HG03575 (cell line): ENCODE measurements around the gene DIS3L2.

Experiments
- ATAC-seq: cut with Tn5 transposase; IDR thresholded peaks from one replicate; pipeline ENCODE4 v1.9.1; 2021; ENCODE audit not compliant: unreplicated experiment, insufficient number of reproducible peaks, low FRiP score; ENCODE audit errors: extremely low read depth

DIS3L2 gene

DNA sequence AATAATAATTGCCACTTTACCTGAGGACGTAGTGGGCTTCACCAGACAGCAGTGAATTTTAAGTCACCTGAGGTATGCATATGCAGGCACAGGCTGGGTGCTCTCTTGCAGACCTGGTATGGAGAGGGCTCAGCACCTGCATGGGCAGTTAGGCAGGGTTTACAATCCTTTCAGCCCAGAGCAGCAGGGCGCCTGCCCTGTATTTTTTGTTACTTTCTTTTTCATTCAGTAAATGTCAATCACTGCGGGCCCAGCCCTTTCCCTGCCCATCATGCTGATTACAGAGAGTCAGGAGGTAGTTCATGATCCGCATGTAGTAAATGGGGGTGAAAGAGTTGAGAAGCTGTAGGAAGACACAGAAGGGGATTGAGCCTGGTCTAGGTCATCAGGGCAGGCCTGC lies 270.0 kb downstream of the DIS3L2 start:
- ATAC-seq = no peak

DNA sequence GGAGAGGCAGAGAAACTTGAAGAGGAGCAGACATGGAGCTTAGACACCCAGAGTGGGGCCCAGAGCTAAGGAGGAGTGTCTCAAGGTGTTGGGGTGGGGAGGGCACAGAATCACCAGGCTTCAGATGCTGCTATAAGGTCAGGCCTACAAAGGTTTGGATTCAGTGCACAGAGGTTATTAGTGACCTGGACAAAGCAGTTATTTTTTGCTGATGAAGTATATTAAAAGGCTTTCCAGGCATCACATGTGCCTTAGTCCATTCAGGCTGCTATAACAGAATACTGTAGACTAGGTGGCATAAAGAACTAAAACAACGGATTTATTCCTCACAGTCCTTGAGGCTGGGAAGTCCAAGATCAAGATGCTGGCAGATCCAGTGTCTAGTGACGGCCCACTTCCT lies 271.4 kb downstream of the DIS3L2 start:
- no peak for ATAC-seq

GRCh38 chr2:232234922-232235615 lies 273.6 kb downstream of the DIS3L2 start:
- no peak for ATAC-seq

GRCh38 chr2:232235716-232236115 lies 274.2 kb downstream of the DIS3L2 start:
- ATAC-seq = no peak

- peak; percentile 60 for ATAC-seq
Measured at GRCh38 chr2:232236200-232236599, 274.7 kb downstream of the DIS3L2 start.

DNA sequence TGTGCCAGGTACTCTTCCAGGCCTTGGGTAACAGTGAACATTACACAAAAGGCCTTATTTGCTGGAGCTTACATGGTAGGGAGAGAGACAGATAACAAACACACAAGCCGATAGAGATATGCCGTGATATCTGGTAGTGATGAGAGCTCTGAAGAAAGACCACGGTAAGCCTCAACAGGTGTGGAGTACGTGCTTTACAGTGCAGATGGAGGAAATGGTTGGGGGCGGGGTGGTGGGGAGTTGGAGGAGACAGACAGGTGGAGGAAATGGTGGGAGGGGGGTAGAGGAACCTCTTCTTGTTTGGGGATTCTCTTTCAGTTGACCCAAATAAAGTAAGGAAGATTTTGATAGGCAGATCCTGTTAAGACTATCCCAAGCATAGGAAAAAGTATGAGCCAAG lies 276.0 kb downstream of the DIS3L2 start:
- no peak for ATAC-seq

DNA sequence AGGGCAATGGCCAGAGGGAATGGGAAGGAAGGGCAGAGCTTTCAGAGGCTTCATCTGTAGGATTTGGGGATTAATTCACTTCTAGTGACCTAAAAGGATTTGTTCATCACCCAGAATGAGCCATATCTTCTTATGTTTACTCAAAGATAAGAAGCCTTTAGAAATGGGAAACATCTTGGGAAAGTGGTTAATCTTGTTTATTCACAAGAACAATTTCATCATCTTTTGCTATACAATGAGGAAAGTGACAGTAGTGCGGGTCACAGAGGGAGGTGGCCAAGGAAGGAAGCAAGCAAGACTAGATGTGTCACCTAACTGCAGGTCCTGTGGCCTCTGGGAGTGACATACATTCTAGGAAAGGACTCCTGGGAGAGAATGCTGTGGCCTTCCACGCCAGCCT lies 276.6 kb downstream of the DIS3L2 start:
- ATAC-seq = no peak

DNA sequence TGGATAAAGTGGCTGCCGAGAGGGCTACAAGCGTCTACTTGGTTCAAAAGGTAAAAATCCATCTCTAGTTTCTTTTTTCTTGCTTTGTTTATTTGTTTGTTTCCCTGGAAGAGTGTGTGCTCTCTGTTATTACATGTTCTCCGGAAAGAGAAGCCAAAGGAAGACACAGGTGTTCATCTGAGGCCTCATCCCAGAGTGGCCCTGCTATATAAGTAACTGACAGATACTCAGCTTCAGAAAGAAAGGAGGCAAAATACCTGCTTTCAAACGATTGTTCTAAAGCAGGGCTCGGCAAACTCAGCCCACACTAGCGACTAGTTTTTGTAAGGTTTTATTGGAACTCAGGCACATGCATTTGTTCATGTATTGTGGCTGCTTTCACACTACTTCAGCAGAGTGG lies 277.1 kb downstream of the DIS3L2 start:
- no peak for ATAC-seq

GRCh38 chr2:232239951-232240681 lies 278.6 kb downstream of the DIS3L2 start:
- no peak for ATAC-seq

GRCh38 chr2:232240906-232241305 lies 279.4 kb downstream of the DIS3L2 start:
- no peak for ATAC-seq

- no peak for ATAC-seq
Measured at GRCh38 chr2:232242316-232242715, 280.8 kb downstream of the DIS3L2 start.

DNA sequence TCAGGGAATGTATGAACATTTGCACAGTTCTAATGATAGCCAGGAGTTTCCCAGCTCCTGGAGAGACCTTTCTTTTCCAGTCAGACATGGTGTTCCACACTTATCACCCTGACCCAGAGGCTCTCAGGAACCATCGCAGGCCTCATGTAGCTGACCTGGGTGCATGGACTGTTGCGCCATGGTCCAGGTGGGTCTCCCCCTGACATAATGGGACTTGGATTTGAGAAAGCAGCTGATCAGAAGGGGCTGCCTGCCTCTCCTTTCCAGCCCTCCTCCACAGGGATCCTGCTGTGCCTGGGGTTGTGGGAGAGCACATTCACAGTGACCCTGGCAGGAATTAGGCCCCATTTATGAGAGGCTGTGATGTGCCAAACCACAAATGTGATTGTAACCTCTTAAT lies 283.6 kb downstream of the DIS3L2 start:
- no peak for ATAC-seq

- no peak for ATAC-seq
Measured at GRCh38 chr2:232246245-232246644, 284.7 kb downstream of the DIS3L2 start.

DNA sequence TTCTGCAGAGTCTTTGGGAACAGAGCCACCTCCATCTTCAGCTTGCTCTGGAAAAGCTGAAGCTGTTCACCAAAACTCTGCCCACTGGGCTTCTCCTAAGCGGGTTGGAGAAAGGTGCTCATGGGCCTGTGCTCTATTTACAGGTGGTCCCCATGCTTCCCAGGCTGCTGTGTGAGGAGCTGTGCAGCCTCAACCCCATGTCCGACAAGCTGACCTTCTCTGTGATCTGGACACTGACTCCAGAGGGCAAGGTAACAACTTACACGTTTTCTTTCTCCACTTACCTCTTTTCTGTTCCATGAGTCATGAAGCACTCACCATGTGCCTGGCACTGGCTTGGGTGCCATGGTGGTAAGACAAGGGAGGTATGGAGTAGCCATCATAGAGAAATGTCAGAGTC lies 287.6 kb downstream of the DIS3L2 start:
- no peak for ATAC-seq

DNA sequence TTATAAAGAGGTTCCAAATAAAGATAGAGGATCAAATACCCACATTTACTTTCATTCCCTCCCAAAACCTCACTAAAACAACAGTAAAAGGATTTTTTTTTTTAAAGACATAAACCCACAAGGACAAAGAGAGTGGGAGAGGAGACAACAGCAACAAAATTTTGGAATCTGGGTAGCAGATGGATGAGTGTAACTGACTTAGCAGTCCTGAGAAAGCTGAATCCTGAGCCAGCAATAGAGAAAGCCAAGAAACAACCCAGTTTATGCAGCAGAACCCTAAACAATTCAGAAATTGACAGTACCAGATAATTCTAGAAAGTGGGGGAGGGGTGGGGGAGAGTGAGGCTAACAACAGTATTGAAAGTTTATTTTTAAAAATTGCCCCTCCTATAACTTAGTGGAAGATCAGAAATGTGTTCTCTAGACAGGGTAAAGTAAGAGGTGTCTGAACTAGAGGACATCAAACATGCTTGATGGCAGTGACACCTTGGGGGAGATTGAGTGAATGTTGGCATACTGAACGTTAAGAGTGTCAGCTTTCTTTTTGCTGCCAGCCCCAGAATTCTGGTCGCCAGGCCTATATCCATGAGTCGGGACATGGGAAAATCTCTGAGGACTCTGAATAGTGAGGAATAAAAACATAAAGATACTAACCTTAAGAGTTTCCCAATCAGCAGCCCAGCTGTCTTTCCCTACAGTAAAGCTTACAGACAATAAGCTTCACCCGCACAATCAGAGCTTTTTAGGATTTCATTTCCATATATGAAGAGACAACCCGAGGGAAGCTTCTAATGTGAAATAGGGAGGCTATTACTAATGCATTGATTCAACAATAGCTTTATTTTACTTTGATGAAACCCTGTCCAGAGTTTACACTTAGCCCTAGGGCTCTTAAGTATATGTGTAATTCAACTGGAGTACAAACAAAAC lies 289.0 kb downstream of the DIS3L2 start:
- no peak for ATAC-seq

DNA sequence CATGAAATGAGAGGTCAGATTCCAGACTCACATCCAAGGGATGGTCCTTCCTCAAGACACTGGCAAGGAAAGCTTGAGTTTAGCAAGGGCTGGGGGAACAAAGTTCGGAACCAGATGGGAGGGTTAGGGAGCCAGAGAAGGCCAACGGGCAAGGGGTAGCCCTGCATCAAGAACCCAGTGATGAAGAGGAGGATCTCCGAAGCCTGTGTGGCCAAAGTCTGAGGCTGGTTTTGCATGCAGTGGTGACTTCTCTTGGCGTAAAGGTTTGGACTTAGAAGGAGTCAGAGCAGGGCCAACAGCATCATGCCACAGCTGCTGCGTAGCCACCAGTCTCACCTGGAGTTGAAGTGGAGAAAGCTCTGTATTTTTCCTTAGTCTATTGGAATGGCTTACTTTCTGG lies 293.5 kb downstream of the DIS3L2 start:
- ATAC-seq = no peak

DNA sequence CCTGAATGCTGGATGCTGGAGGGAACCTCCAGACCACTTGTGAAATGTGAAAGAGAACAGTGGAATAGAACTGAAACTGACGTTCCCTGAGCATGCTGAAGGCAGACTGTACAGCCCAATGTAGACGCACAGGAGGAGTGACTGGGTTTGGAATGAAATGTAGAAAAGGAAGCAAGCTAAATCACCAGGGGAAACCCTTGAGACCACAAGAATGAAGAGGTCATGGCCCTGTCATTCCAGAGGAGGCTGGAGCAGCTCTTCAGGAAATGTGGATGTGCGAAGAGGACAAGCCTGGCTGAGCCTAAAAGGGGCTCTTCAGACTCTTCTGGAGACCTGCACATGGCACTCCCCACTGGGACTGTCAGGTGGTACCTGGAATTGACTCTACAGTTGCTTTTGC lies 298.6 kb downstream of the DIS3L2 start:
- ATAC-seq = no peak

DNA sequence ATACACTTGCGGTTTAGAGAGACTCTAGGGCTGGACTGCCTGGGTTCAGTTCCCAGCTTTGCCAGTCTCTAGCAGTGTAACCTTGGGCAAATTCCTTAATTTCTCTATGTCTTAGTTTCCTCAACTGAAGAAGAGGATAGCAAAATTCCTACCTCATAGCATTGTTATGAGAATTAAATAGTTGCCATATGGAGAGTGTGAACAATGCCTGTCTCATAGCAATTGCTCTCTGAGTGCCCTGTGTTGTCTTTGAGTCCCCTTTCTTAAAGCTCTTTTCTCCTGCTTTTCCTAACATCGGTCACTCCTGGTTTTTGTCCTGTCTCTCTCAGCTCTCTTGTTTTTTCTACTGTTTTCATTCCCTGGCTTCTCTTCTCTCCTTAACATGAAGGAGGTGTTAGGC lies 300.3 kb downstream of the DIS3L2 start:
- ATAC-seq = no peak

DNA sequence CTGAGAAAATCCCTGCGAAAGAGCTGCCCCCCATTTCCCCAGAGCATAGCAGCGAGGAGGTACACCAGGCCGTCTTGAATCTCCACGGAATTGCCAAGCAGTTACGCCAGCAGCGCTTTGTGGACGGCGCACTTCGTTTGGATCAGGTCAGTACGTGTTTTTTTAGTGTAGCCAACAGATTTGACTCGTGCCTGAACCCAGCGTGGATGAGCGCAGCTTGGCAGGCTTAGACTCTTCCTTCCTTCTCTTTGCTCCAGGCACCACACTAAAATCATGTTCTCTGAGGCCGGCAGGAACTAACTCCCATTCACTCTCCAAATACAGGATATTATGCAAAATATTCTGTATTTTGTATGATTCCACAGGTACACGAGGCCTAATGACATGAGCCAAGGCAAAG lies 301.8 kb downstream of the DIS3L2 start:
- ATAC-seq = no peak

GRCh38 chr2:232264081-232264480 lies 302.6 kb downstream of the DIS3L2 start:
- ATAC-seq = no peak
